Measurements from ENCODE around the gene VCAN. TPM values are rescaled to one million over a fixed set of nuclear protein-coding genes. Genes with fewer than 3 reads are reported as not detected.

VCAN gene
- total and polyA plus RNA-seq, 2 of the 8 experiments (the other 6 are each of a cell fraction or from before 2014, with no cell fraction given) = 146 to 404 TPM

- Histone ChIP-seq H3K23ac (ENCODE audit: insufficient read length) (no peak overlapping the region), H4K5ac (ENCODE audit: insufficient read length, low read depth, low read length) (no peak overlapping the region), H2BK120ac (replicated peaks; ENCODE audit: low read depth, low read length) (no peak overlapping the region), H3K79me1 (ENCODE audit: low read depth, low read length) (no peaks in the 10 kb centered on the region), H3K27ac (ENCODE audit: low read depth, low read length) (no peak overlapping the region), H3K27me3 (replicated peaks in 1 of 4; ENCODE audit: control insufficient read depth in 3 of 4, extremely low read depth in 1 of 4, insufficient read depth in 3 of 4, low read length in 3 of 4) (no peaks in the 10 kb centered on the region), H3K36me3 (ENCODE audit: control insufficient read depth in 2 of 4, insufficient read depth in 4 of 4, low read length in 3 of 4) (no peaks in the 10 kb centered on the region), H3K23me2 (ENCODE audit: low read depth, low read length) (no peaks in the 10 kb centered on the region), H3K4me2 (ENCODE audit: insufficient read depth in 1 of 2, low read depth in 2 of 2, low read length in 2 of 2) (no peak overlapping the region), H4K91ac (replicated peaks; ENCODE audit: insufficient read length, low read length) (no peak overlapping the region), H4K20me1 (replicated peaks in 1 of 2; ENCODE audit: control insufficient read depth in 1 of 2, insufficient read depth in 2 of 2, low read length in 2 of 2) (no peaks in the 10 kb centered on the region), H2BK12ac (ENCODE audit: low read depth, low read length) (no peak overlapping the region), H2AK5ac (ENCODE audit: low read depth, low read length) (no peak overlapping the region), H3K9me3 (ENCODE audit: insufficient read depth in 2 of 2, low read depth in 1 of 2, low read length in 1 of 2) (peaks cover 5 to 7% of the 10 kb centered on the region in 2 experiments; a peak in 1 of 4 replicates), H3K4me3 (ENCODE audit: extremely low read depth in 1 of 4, insufficient read depth in 2 of 4, low read depth in 3 of 4, low read length in 4 of 4) (no peak overlapping the region), H3K79me2 (ENCODE audit: control insufficient read depth in 1 of 2, insufficient read depth in 2 of 2, low read length in 2 of 2) (no peaks in the 10 kb centered on the region), H3K14ac (ENCODE audit: insufficient read length) (no peak overlapping the region), H2BK5ac (ENCODE audit: low read depth, low read length) (no peak overlapping the region), H3K9ac (replicated peaks in 1 of 4; ENCODE audit: extremely low read depth in 1 of 4, low read depth in 3 of 4, low read length in 3 of 4) (no peak overlapping the region), H3K56ac (replicated peaks; ENCODE audit: insufficient read length, low read depth, low read length) (no peak overlapping the region), H3K4me1 (replicated peaks in 1 of 4; ENCODE audit: control insufficient read depth in 3 of 4, insufficient read depth in 4 of 4, low read length in 3 of 4) (no peaks in the 10 kb centered on the region), H2BK15ac (ENCODE audit: low read length) (no peak overlapping the region), H2AFZ (ENCODE audit: low read length) (no peak overlapping the region), H2BK20ac (ENCODE audit: low read length) (no peak overlapping the region), H4K8ac (ENCODE audit: extremely low read depth, insufficient read depth, low read length) (no peak overlapping the region), H3K4ac (replicated peaks; ENCODE audit: insufficient read length, low read depth, low read length) (no peak overlapping the region), H3K18ac (ENCODE audit: extremely low read depth, low read length) (no peak overlapping the region)
- ChIA-PET POLR2A (ENCODE audit: partially characterized antibody) (no interaction called here), CTCF (ENCODE audit: partially characterized antibody) (interaction anchor here (1.3 kb wide), 1 partner anchor 11 kb away, joined by 3 read pairs; no protein-coding TSS in a partner anchor)
- DNase-seq (ENCODE audit: low read depth in 1 of 2, low spot score in 2 of 2) (no peak), FAIRE-seq (no peak)
- peak; percentile 98 for TF ChIP-seq CEBPB (IDR thresholded peaks at IDR 0.05; ENCODE audit: low read depth, low read length)
- TF ChIP-seq CTCF (IDR thresholded peaks at IDR 0.05; ENCODE audit: control extremely low read depth in 1 of 3, insufficient read depth in 1 of 3, low read depth in 1 of 3, low read length in 3 of 3) = no peak
- 91% methylated on average over 4 of the region's 4 CpGs; no CpG with 5 or more reads in 1 of the 2 experiments for WGBS, 2 experiments (ENCODE audit: extremely low coverage in 1 of 2, insufficient coverage in 1 of 2, insufficient read length in 1 of 2, insufficient replicate concordance in 2 of 2, low coverage in 1 of 2, low lambda C conversion rate in 2 of 2, missing lambda C conversion rate in 1 of 2)
Measured at GRCh38 chr5:83441747-83442146, 29.8 kb upstream of the VCAN start.

Data from H1 (cell line).